IMR-90 (cell line): ENCODE measurements around the gene OR10H5. TPM values are rescaled to one million over a fixed set of nuclear protein-coding genes. Genes with fewer than 3 reads are reported as not detected.

ENCODE experiments used
- ATAC-seq: fragments of 200-7000 bp; cut with Tn5 transposase; 2 replicates; pipeline ENCODE4 v1.9.1; 2020; ENCODE audit warnings: low read depth, mild to moderate bottlenecking, moderate library complexity
- BruUV-seq: library from RNA; stranded (reverse); fragments of 400-500 nt; replicated peaks from 2 replicates; lab custom pipeline; 2021; lab: Mats Ljungman, UMichigan
- CTCF ChIA-PET: fragments of 300-600 bp; formaldehyde crosslinking; extraction: SDS; loops from one replicate; lab custom pipeline; 2021; ENCODE audit warnings: antibody characterized with exemption; lab: Yijun Ruan, JAX
- POLR2A ChIA-PET: fragments of 300-600 bp; sonication (Branson Sonifier 250); formaldehyde crosslinking; loops from one replicate; lab custom pipeline; 2022; ENCODE audit warnings: antibody characterized with exemption; ENCODE audit not compliant: unreplicated experiment; lab: Charles Lee
- DNase-seq: peaks from one replicate; pipeline ENCODE4 v3.0.0; 2013
- H2AFZ ChIP-seq: replicated peaks from 2 replicates; pipeline ENCODE3; 2013; ENCODE audit warnings: low read length, mild to moderate bottlenecking; ENCODE audit not compliant: poor library complexity
- H2AK5ac ChIP-seq: 2 replicates; pipeline ENCODE4 v1.6.1; 2013; ENCODE audit warnings: low read depth, low read length, inconsistent platforms
- H2AK9ac ChIP-seq: replicated peaks from 2 replicates; pipeline ENCODE3; 2013; ENCODE audit warnings: mild to moderate bottlenecking, low read depth, low read length, moderate library complexity; ENCODE audit not compliant: poor library complexity
- H2BK120ac ChIP-seq: 2 replicates; pipeline ENCODE4 v1.6.1; 2013; ENCODE audit warnings: low read depth, low read length, inconsistent platforms
- H2BK15ac ChIP-seq: 3 replicates; pipeline ENCODE4 v1.6.1; 2013; ENCODE audit warnings: low read depth, low read length, inconsistent platforms
- H2BK20ac ChIP-seq: 2 replicates; pipeline ENCODE4 v1.6.1; 2013; ENCODE audit warnings: low read depth, mild to moderate bottlenecking, inconsistent platforms, low read length, moderate library complexity
- H2BK5ac ChIP-seq: 2 replicates; pipeline ENCODE4 v1.6.1; 2013; ENCODE audit warnings: mild to moderate bottlenecking, low read depth, low read length, inconsistent platforms; ENCODE audit not compliant: poor library complexity, severe bottlenecking
- H3K14ac ChIP-seq: replicated peaks from 2 replicates; pipeline ENCODE4 v1.6.1; 2013; ENCODE audit warnings: low read depth, low read length, inconsistent platforms
- H3K18ac ChIP-seq: 2 replicates; pipeline ENCODE4 v1.6.1; 2013; ENCODE audit warnings: low read depth, low read length, control low read depth
- H3K23ac ChIP-seq: 2 replicates; pipeline ENCODE4 v1.6.1; 2013; ENCODE audit warnings: low read depth, low read length, inconsistent platforms
- H3K27ac ChIP-seq: 2 replicates; pipeline ENCODE4 v1.5.1; 2013; ENCODE audit warnings: mild to moderate bottlenecking, control low read depth, low read length; ENCODE audit not compliant: insufficient read depth
- H3K27me3 ChIP-seq: 2 replicates; pipeline ENCODE4 v1.6.1; 2013; ENCODE audit warnings: low read length; ENCODE audit not compliant: control insufficient read depth, insufficient read depth
- H3K36me3 ChIP-seq: 2 replicates; pipeline ENCODE4 v1.6.1; 2013; ENCODE audit warnings: low read length, mixed read lengths; ENCODE audit not compliant: control insufficient read depth, insufficient read depth
- H3K4ac ChIP-seq: 2 replicates; pipeline ENCODE4 v1.6.1; 2013; ENCODE audit warnings: low read depth, low read length, inconsistent platforms
- H3K4me1 ChIP-seq: 2 replicates; pipeline ENCODE4 v1.6.1; 2013; ENCODE audit warnings: low read length, mixed read lengths; ENCODE audit not compliant: control insufficient read depth, insufficient read depth
- H3K4me2 ChIP-seq: 2 replicates; pipeline ENCODE4 v1.6.1; 2013; ENCODE audit warnings: low read depth, mild to moderate bottlenecking, control low read depth, low read length, moderate library complexity
- H3K4me3 ChIP-seq: 2 replicates; pipeline ENCODE4 v1.5.1; 2013; ENCODE audit warnings: low read depth, mild to moderate bottlenecking, control low read depth, low read length, moderate library complexity; ENCODE audit not compliant: insufficient read depth
- H3K56ac ChIP-seq: 2 replicates; pipeline ENCODE4 v1.6.1; 2013; ENCODE audit warnings: low read length, inconsistent platforms; ENCODE audit not compliant: insufficient read depth; ENCODE audit errors: extremely low read depth
- H3K79me1 ChIP-seq, 2 experiments: 2 replicates each; pipeline ENCODE4 v1.6.1; 2013; ENCODE audit warnings: low read length in 2 of 2, inconsistent platforms in 1 of 2, low read depth in 1 of 2
- H3K9ac ChIP-seq: 2 replicates; pipeline ENCODE4 v1.6.1; 2013; ENCODE audit warnings: low read depth, low read length, control low read depth
- H3K9me1 ChIP-seq: 2 replicates; pipeline ENCODE4 v1.6.1; 2013; ENCODE audit warnings: low read length, inconsistent platforms; ENCODE audit not compliant: insufficient read depth
- H3K9me3 ChIP-seq: 2 replicates; pipeline ENCODE4 v1.6.1; 2013; ENCODE audit warnings: low read length; ENCODE audit not compliant: control insufficient read depth, insufficient read depth
- H4K20me1 ChIP-seq: 2 replicates; pipeline ENCODE4 v1.6.1; 2013; ENCODE audit warnings: low read length, inconsistent platforms; ENCODE audit not compliant: insufficient read depth
- H4K5ac ChIP-seq: 2 replicates; pipeline ENCODE4 v1.6.1; 2013; ENCODE audit warnings: mild to moderate bottlenecking, low read depth, low read length, control low read depth
- H4K8ac ChIP-seq, 2 experiments: 2 replicates each; pipeline ENCODE4 v1.6.1; 2013; ENCODE audit warnings: low read depth in 2 of 2, low read length in 2 of 2, control low read depth in 1 of 2, inconsistent platforms in 1 of 2
- H4K91ac ChIP-seq: 2 replicates; pipeline ENCODE4 v1.6.1; 2013; ENCODE audit warnings: low read depth, low read length, inconsistent platforms; ENCODE audit not compliant: insufficient read depth
- BHLHE40 ChIP-seq: fragments of 150-350 bp; IDR thresholded peaks from 2 replicates; pipeline ENCODE4 v1.6.1; 2016; ENCODE audit warnings: mild to moderate bottlenecking, low read depth, low read length
- WGBS, 2 experiments: methylation state at CpG; one replicate each; pipeline versions ENCODE4 v1.1.5 to v1.1.7; 2013; ENCODE audit warnings: missing lambda C conversion rate in 2 of 2; ENCODE audit not compliant: insufficient read length in 1 of 2; ENCODE audit errors: extremely low coverage in 2 of 2; 5-methylcytosine and 5-hydroxymethylcytosine counted together
- dilution Hi-C: fragments of 300-500 bp; cut with HindIII; formaldehyde crosslinking; loops from one replicate; pipeline ENCODE4 v1.14.3; 2018; ENCODE audit warnings: low sequenced_read_pairs; ENCODE audit not compliant: unreplicated experiment
- in situ Hi-C: fragments of 300-500 bp; cut with MboI; formaldehyde crosslinking; loops from 3 replicates; pipeline ENCODE4 v1.14.3; 2019; ENCODE audit warnings: low sequenced_read_pairs, inconsistent platforms, mixed read lengths
- intact Hi-C: fragments of 100-400 bp; cut with micrococcal nuclease; formaldehyde crosslinking; loops from 2 replicates; pipeline ENCODE4 v1.10.0; 2022
- polyA plus RNA-seq, 3 experiments: library from polyadenylated mRNA; depleted of rRNA; stranded (reverse); fragments of >200 nt; gene quantifications; 2 replicates each; pipeline ENCODE4 v1.2.3, GENCODE V29; 2012; ENCODE audit warnings: low replicate concordance in 1 of 3
- total RNA-seq: library from RNA; depleted of rRNA; stranded (reverse); fragments of >200 nt; gene quantifications from 2 replicates; pipeline ENCODE4 v1.2.3, GENCODE V29; 2012

OR10H5 gene
- total and polyA plus RNA-seq, 2 of the 4 experiments (the other 2 are of a cell fraction) = not detected

GRCh38 chr19:15811476-15811875 is 24.0 kb downstream of the OR10H5 start:
- TF ChIP-seq BHLHE40 = no peak
- Histone ChIP-seq H2BK20ac (no peak overlapping the region), H2BK120ac (no peak overlapping the region), H3K79me1 (no peaks in the 10 kb centered on the region), H3K4me3 (no peak overlapping the region), H3K36me3 (no peaks in the 10 kb centered on the region), H3K56ac (no peak overlapping the region), H2AK9ac (no peak overlapping the region), H3K4me1 (no peaks in the 10 kb centered on the region), H3K18ac (no peak overlapping the region), H3K4me2 (no peak overlapping the region), H2BK5ac (no peak overlapping the region), H3K23ac (no peak overlapping the region), H3K27me3 (no peaks in the 10 kb centered on the region), H2AFZ (no peak overlapping the region), H2BK15ac (no peak overlapping the region), H3K4ac (no peak overlapping the region), H3K27ac (no peak overlapping the region), H4K20me1 (no peaks in the 10 kb centered on the region), H3K9ac (no peak overlapping the region), H4K8ac (no peak overlapping the region), H3K14ac (no peak overlapping the region), H4K91ac (no peak overlapping the region), H4K5ac (no peak overlapping the region), H3K9me1 (no peaks in the 10 kb centered on the region), H3K9me3 (peaks cover 13% of the 10 kb centered on the region; the same call in 1 of the 2 replicates), H2AK5ac (no peak overlapping the region)
- CTCF ChIA-PET = no interaction called here
- intact Hi-C loops (no loop called here), dilution Hi-C loops (no loop called here), in situ Hi-C loops (no loop called here)
- POLR2A ChIA-PET = no interaction called here
- no peak for ATAC-seq
- 50% methylated on average over 2 of the region's 4 CpGs; no CpG with 5 or more reads in 1 of the 2 experiments for WGBS, 2 experiments
- DNase-seq = no peak
- no TSS peak for BruUV-seq
